HG03521 (cell line): ENCODE data around the gene EAPP.
"Not testable (repeated sequence)": the region's sequence is repeated elsewhere in the genome, so short reads cannot be mapped to it uniquely, and the experiment has no call there.

Experiments
- ATAC-seq: cut with Tn5 transposase; IDR thresholded peaks from one replicate; pipeline ENCODE4 v1.9.1; 2021; ENCODE audit warnings: mild to moderate bottlenecking, moderate library complexity; ENCODE audit not compliant: unreplicated experiment

EAPP gene

DNA sequence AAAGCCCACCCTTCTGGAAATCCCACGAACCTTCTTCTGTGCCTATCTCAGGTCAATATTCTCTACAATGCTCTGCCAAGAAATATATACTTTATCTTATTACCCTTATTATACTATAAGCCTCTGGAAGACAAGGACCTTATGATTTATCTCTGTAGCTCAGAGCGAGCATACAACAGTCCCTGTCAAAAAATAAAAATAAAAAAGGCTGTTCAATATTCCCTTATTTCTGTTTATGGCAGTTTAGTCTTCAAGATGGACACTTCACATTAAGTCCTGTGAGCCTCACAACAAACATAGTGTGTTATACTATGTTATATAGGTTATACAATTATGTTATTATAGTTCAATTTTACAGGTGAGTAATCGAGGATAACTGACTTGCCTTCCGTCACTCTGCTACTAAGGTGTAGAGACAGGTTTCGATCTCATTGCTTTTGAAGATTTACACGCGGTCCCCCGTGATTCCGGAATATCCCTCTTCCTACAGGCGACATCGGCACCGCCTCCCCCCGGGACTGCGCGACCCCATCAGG, 562 bp downstream of the EAPP start:
- ATAC-seq, result no peak

- not testable (repeated sequence) for ATAC-seq
These were observed 1.4 kb downstream of the EAPP start for GRCh38 chr14:34538096-34538495.

- no peak for ATAC-seq
These were observed 1.9 kb downstream of the EAPP start for GRCh38 chr14:34537677-34538009.

- no peak for ATAC-seq
These were observed 2.4 kb downstream of the EAPP start for GRCh38 chr14:34536951-34537676.

DNA sequence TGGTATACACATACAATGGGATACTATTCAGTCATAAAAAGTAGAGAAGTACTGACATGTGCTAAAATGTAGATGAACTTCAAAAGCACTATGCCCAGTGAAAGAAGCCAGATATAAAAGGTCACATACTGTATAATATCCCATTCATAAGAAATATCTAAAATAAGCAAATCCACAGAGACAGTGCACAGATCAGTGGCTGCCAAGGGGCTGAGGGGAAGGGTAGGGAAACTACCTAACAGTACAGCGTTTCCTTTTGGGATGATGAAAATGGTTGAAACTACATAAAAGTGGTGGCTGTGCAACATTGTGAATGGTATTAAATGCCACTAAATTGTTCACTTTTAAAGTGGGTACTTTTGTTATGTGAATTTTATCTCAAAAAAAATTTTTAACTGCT, 11.9 kb downstream of the EAPP start:
- ATAC-seq, result no peak

GRCh38 chr14:34524216-34524615, 15.3 kb downstream of the EAPP start:
- ATAC-seq, result not testable (repeated sequence)

GRCh38 chr14:34522496-34522895, 17.0 kb downstream of the EAPP start:
- ATAC-seq, result no peak

GRCh38 chr14:34521071-34521470, 18.4 kb downstream of the EAPP start:
- ATAC-seq, result not testable (repeated sequence)

DNA sequence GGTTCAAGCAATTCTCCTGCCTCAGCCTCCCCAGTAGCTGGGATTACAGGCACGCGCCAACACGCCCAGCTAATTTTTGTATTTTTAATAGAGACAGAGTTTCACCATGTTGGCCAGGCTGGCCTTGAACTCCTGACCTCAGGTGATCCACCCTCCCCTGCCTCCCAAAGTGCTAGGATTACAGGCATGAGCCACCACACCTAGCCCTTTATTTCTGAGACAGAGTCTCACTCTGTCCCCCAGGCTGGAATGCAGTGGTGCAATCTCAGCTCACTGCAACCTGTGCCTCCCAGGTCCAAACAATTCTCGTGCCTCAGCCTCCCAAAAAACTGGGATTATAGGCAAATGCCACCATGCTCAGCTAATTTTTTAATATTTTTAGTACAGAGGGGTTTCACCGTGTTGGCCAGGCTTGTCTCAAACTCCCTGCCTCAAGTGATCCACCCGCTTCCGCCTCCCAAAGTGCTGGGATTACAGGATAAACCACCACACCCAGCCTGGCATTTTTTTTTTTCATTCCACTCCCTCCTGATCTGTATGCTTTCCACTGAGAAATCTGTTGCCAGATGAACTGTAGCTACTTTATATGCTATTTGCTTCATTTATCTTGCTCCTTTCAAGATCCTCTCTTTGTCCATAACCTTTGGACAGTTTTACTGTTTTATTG, 19.1 kb downstream of the EAPP start:
- not testable (repeated sequence) for ATAC-seq

DNA sequence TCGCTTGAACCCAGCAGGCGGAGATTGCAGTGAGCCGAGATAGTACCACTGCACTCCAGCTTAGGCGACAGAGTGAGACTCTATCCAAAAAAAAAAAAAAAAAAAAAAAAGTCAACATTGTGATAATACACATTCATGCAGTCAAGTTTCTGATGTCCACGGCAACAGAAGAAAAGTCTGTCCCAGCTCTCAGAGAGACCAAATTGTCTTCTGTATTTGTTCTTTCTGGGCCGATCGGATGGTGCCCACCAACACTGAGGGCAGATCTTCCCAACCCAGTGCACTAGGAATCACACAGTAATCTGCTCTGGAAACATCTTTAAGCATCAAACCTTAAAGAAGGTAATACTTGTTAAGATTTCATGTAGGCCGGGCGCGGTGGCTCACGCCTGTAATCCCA, 31.6 kb downstream of the EAPP start:
- ATAC-seq, result no peak

DNA sequence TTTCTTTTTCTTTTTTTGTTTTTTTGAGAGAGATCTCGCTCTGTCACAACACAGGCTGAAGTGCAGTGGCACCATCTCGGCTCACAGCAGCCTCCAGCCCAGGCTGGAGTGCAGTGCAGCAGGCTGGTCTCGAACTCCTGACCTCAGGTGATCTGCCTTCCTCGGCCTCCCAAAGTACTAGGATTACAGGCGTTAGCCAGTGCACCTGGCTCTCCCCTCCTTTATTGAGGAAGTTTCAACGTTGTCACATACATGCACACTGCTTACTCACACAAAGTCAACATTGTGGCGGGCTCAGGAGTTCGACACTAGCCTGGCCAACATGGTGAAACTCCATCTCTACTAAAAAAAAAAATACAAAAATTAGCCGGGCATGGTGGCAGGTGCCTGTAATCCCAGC, 32.0 kb downstream of the EAPP start:
- ATAC-seq, result no peak

DNA sequence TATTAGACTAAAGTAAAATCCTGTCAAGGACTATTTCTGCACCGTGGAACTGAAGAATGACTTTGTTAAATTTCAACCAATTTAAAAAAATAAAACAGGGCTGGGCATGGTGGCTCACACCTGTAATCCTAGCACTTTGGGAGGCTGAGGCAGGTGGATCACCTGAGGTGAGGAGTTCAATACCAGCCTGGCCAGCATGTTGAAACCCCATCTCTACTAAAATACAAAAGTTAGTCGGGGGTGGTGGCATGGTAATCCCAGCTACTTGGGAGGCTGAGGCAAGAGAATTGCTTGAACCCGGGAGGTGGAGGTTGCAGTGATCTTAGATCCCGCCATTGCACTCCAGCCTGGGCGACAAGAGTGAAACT, 34.4 kb downstream of the EAPP start:
- not testable (repeated sequence) for ATAC-seq

GRCh38 chr14:34504027-34504426, 35.5 kb downstream of the EAPP start:
- ATAC-seq, result not testable (repeated sequence)

GRCh38 chr14:34502545-34503225, 36.8 kb downstream of the EAPP start:
- no peak for ATAC-seq

- no peak for ATAC-seq
These were observed 37.5 kb downstream of the EAPP start for GRCh38 chr14:34502001-34502400.

GRCh38 chr14:34501004-34501580, 38.4 kb downstream of the EAPP start:
- ATAC-seq, result no peak

DNA sequence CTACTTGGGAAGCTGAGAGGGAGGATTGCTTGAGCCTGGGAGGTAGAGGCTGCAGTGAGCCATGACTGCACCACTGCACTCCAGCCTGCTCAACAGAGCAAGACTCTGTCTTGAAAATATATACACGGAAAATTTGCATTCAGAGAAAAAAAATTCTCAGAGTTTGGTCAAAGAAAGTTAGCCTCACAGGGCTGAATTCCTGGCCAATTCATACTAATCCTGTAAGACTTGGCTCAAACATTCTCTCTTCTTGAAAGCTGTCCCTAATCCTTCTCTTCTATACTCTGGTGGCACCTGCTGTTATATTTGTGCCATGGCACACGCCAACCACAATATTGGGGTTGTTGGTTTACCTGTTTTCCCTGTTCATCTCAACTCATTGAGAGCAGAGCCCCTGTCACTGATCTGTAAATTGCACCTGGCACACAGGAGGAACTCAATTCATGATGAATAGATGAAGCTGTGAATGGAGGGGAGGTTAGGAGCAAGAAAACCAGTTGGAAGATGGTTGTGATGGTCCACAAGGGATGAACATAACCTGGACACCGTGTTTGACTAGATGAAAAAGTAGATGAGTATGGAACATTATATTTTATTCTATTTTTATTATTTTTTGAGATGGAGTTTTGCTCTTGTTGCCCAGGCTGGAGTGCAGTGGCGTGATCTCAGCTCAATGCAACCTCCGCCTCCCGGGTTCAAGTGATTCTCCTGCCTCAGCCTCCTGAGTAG, 40.7 kb downstream of the EAPP start:
- ATAC-seq, result no peak

- no peak for ATAC-seq
These were observed 42.6 kb downstream of the EAPP start for GRCh38 chr14:34496679-34497513.

GRCh38 chr14:34496007-34496678, 43.4 kb downstream of the EAPP start:
- no peak for ATAC-seq
